HG02840 (cell line): ENCODE measurements around the gene ENKD1.
"Not testable (repeated sequence)": the region's sequence is repeated elsewhere in the genome, so short reads cannot be mapped to it uniquely, and the experiment has no call there.

Experiments
- ATAC-seq: cut with Tn5 transposase; IDR thresholded peaks from one replicate; pipeline ENCODE4 v1.9.1; 2021; ENCODE audit warnings: mild to moderate bottlenecking, moderate library complexity, moderate number of reproducible peaks; ENCODE audit not compliant: unreplicated experiment, low FRiP score

The ENKD1 gene

GRCh38 chr16:67666559-67667452, at the start of gene ENKD1, which contains the start of gene C16orf86:
ENKD1 (minus strand) TSS chr16:67666750; CDS start chr16:67666442, 308 bp downstream.
C16orf86 (plus strand) TSS chr16:67666814; CDS start chr16:67666971, 157 bp downstream.
- peak; percentile 55 for ATAC-seq

- ATAC-seq: no peak
Observed at GRCh38 chr16:67716097-67716496, 49.5 kb upstream of the ENKD1 start.

- no peak for ATAC-seq
Observed at GRCh38 chr16:67714522-67714921, 48.0 kb upstream of the ENKD1 start.

GRCh38 chr16:67713647-67714273, 47.2 kb upstream of the ENKD1 start:
- no peak for ATAC-seq

- no peak for ATAC-seq
Observed at GRCh38 chr16:67710607-67711006, 44.1 kb upstream of the ENKD1 start.

GRCh38 chr16:67709050-67709449, 42.5 kb upstream of the ENKD1 start:
- no peak for ATAC-seq

- no peak for ATAC-seq
Observed at GRCh38 chr16:67708368-67708771, 41.8 kb upstream of the ENKD1 start.

GRCh38 chr16:67707790-67708189, 41.2 kb upstream of the ENKD1 start:
- no peak for ATAC-seq

- ATAC-seq: no peak
Observed at GRCh38 chr16:67707210-67707609, 40.7 kb upstream of the ENKD1 start.

GRCh38 chr16:67704110-67704509, 37.6 kb upstream of the ENKD1 start:
- ATAC-seq: no peak

GRCh38 chr16:67703626-67704025, 37.1 kb upstream of the ENKD1 start:
- no peak for ATAC-seq

- no peak for ATAC-seq
Observed at GRCh38 chr16:67702130-67702529, 35.6 kb upstream of the ENKD1 start.

- ATAC-seq: no peak
Observed at GRCh38 chr16:67701420-67701819, 34.9 kb upstream of the ENKD1 start.

- ATAC-seq: no peak
Observed at GRCh38 chr16:67699265-67699664, 32.7 kb upstream of the ENKD1 start.

- no peak for ATAC-seq
Observed at GRCh38 chr16:67697422-67698185, 31.1 kb upstream of the ENKD1 start.

GRCh38 chr16:67694611-67695010, 28.1 kb upstream of the ENKD1 start:
- no peak for ATAC-seq

GRCh38 chr16:67693517-67694285, 27.2 kb upstream of the ENKD1 start:
- not testable (repeated sequence) for ATAC-seq

GRCh38 chr16:67685388-67686112, 19.0 kb upstream of the ENKD1 start:
- ATAC-seq: no peak

- ATAC-seq: no peak
Observed at GRCh38 chr16:67683767-67684166, 17.2 kb upstream of the ENKD1 start.
